Esophagus muscularis mucosa (tissue), 4 donors: ENCODE data around the gene IQCE. TPM values are rescaled to one million over a fixed set of nuclear protein-coding genes. Genes with fewer than 3 reads are reported as not detected.

Experiments
- DNase-seq: peaks from one replicate; pipeline ENCODE4 v3.0.0-alpha.2; 2017; ENCODE audit errors: extremely low spot score
- H3K27ac ChIP-seq, 4 donors: fragments of 200-600 bp; sonication (generic); replicated peaks in 1 of 4; 1 replicate in 3 of 4; 2 replicates in 1 of 4; pipeline ENCODE4 v1.5.1; 2016 to 2019; ENCODE audit warnings: mild to moderate bottlenecking in 1 of 4
- H3K27me3 ChIP-seq, 4 donors: fragments of 200-600 bp; sonication (generic); one replicate each; pipeline versions ENCODE4 v1.5.1 to v1.6.0; 2016 to 2019
- H3K36me3 ChIP-seq, 4 donors: fragments of 200-600 bp; sonication (generic); one replicate each; pipeline ENCODE4 v1.5.1; 2016 to 2019
- H3K4me1 ChIP-seq, 4 donors: fragments of 200-600 bp; sonication (generic); one replicate each; pipeline ENCODE4 v1.5.1; 2016 to 2019
- H3K4me3 ChIP-seq, 4 donors: fragments of 200-600 bp; sonication (generic); 1 replicate in 2 of 4; 2 replicates in 2 of 4; pipeline ENCODE4 v1.5.1; 2016 to 2019; ENCODE audit warnings: mild to moderate bottlenecking in 4 of 4, moderate library complexity in 1 of 4
- H3K9me3 ChIP-seq, 4 donors: fragments of 200-600 bp; sonication (generic); 1 replicate in 3 of 4; 2 replicates in 1 of 4; pipeline ENCODE4 v1.5.1; 2016 to 2019
- CTCF ChIP-seq, 3 experiments: fragments of 200-600 bp in 2 of 3; fragments of 450-650 bp in 1 of 3; sonication (generic) in 2 of 3; IDR thresholded peaks; one replicate each; pipeline ENCODE4 v1.5.1; 2017 to 2019; ENCODE audit warnings: antibody characterized with exemption in 3 of 3, mild to moderate bottlenecking in 2 of 3, moderate library complexity in 1 of 3
- EP300 ChIP-seq: sonication (generic); formaldehyde crosslinking; IDR thresholded peaks from one replicate; pipeline ENCODE4 v1.6.1; 2017; ENCODE audit warnings: antibody characterized with exemption
- POLR2A ChIP-seq: fragments of 450-650 bp; IDR thresholded peaks from one replicate; pipeline ENCODE4 v1.6.1; 2017; ENCODE audit warnings: antibody characterized with exemption, moderate library complexity, mild to moderate bottlenecking, low read depth
- POLR2AphosphoS5 ChIP-seq, 2 donors: sonication (generic); formaldehyde crosslinking; IDR thresholded peaks; one replicate each; pipeline ENCODE4 v1.6.1; 2017; ENCODE audit warnings: antibody characterized with exemption in 2 of 2
- WGBS: methylation state at CpG from one replicate; pipeline ENCODE4 v1.1.5; 2018; 5-methylcytosine and 5-hydroxymethylcytosine counted together
- intact Hi-C: fragments of 100-400 bp; cut with DNase I; formaldehyde crosslinking; loops from one replicate; pipeline ENCODE4 v1.15.1; 2023
- total RNA-seq, 4 donors: library from RNA; depleted of rRNA; stranded (reverse); fragments of >200 nt; gene quantifications; one replicate each; pipeline versions ENCODE4 v1.1.0 to v1.2.1, GENCODE V29; 2016

The IQCE gene
- total RNA-seq, 4 donors from 2014 or later, result 13.0 to 22.4 (median 18.0) TPM

DNA sequence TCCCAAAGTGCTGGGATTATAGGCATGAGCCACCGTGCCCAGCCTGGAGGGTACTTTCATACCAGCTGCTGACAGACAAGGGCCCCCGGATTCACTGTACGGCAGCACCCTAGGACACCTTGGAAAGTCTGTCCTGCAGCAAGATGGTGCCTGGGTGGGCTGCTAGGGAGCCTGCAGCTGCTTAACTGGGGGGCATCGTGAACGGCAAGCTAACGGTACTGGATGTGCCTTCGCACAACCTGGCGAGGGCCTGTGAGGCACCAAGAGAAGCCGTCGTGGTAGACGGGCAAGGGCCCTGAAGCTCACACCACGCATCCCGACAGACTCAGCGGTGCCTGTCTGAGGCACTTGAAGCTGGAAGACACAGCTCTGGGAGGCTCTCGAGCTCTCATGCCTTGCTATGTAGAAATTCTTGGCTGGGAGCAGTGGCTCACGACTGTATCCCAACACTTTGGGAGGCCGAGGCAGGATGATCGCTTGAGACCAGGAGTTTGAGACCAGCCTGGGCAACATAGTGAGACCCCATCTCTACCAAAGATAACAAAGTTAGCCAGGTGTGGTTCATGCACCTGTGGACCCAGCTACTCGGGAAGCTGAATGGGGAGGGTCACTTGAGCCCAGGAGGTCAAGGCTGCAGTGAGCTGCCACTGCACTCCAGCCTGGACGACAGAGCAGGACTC, 12.9 kb upstream of the IQCE start:
- no peaks in the 10 kb centered on the region for H3K4me1 ChIP-seq
- no peak overlapping the region for H3K4me3 ChIP-seq
- TF ChIP-seq POLR2A, result no peak
- no peak for TF ChIP-seq EP300
- TF ChIP-seq POLR2AphosphoS5 (IDR thresholded peaks at IDR 0.05), result no peak
- TF ChIP-seq CTCF (IDR thresholded peaks at IDR 0.05), result no peak
- WGBS, result 98% methylated on average over 4 of the region's 20 CpGs
- no peaks in the 10 kb centered on the region for H3K27me3 ChIP-seq
- peaks cover 45 to 97% (median 86%) of the 10 kb centered on the region in 4 donors for H3K36me3 ChIP-seq
- no peak overlapping the region for H3K27ac ChIP-seq
- intact Hi-C loops, result no loop called here
- H3K9me3 ChIP-seq, result no peaks in the 10 kb centered on the region
- DNase-seq, result no peak

- intact Hi-C loops, result no loop called here
- DNase-seq, result no peak
- Histone ChIP-seq H3K36me3 (peaks cover 36 to 92% (median 75%) of the 10 kb centered on the region in 4 donors), H3K27me3 (no peaks in the 10 kb centered on the region), H3K27ac (no peak overlapping the region), H3K4me3 (no peak overlapping the region), H3K4me1 (no peaks in the 10 kb centered on the region), H3K9me3 (no peaks in the 10 kb centered on the region)
- TF ChIP-seq POLR2AphosphoS5 (IDR thresholded peaks at IDR 0.05) (no peak), EP300 (no peak), CTCF (IDR thresholded peaks at IDR 0.05) (no peak), POLR2A (no peak)
- WGBS, result 90% methylated on average over 29 of the region's 31 CpGs
Observed at GRCh38 chr7:2546776-2547586, 11.8 kb upstream of the IQCE start.

DNA sequence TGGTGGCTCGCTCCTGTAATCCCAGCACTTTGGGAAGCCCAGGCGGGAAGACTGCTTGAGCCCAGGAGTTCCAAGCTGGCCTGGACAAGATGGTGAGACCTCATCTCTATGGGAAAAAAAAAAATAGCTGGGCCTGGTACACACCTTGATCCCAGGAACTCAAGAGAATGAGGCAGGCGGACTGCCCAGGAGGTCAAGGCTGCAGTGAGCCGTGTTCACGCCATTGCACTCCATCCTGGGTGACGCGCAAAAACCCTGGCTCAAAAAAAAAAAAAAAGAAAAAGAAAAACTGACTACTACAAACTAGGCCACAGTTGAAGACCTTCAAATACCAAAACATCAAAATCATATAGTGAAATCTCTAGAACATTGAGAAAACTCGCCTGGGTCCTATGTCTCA, 7.4 kb upstream of the IQCE start:
- H3K9me3 ChIP-seq, result no peaks in the 10 kb centered on the region
- no peak for DNase-seq
- no peak overlapping the region for H3K27ac ChIP-seq
- H3K4me3 ChIP-seq, result no peak overlapping the region
- no peaks in the 10 kb centered on the region for H3K27me3 ChIP-seq
- WGBS, result 94% methylated on average over 8 of the region's 8 CpGs
- H3K4me1 ChIP-seq, result peaks cover 23 to 35% (median 32%) of the 10 kb centered on the region in 4 donors
- intact Hi-C loops, result no loop called here
- TF ChIP-seq POLR2AphosphoS5 (IDR thresholded peaks at IDR 0.05), result no peak
- TF ChIP-seq POLR2A, result no peak
- TF ChIP-seq EP300, result no peak
- TF ChIP-seq CTCF (IDR thresholded peaks at IDR 0.05), result no peak
- peaks cover 14 to 56% (median 34%) of the 10 kb centered on the region in 4 donors for H3K36me3 ChIP-seq

DNA sequence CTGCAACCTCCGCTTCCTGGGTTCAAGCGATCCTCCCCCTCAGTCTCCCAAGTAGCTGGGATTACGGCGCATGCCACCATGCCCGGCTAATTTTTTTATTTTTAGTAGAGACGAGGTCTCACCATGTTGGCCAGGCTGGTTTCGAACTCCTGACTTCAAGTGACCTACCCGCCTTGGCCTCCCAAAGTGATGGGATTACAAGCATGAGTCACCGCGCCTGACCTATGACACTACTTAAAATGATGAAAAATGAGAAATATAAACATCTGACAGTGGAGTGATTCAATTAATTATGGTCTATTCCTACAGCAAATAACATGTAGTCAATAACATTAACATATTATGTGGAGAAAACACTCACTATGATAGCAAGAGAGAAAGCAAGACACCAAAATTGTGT, 5.7 kb upstream of the IQCE start:
- WGBS, result 95% methylated on average over 10 of the region's 10 CpGs
- H3K9me3 ChIP-seq, result no peaks in the 10 kb centered on the region
- H3K36me3 ChIP-seq, result peaks cover 0 to 39% (median 17%) of the 10 kb centered on the region in 4 donors
- no peak overlapping the region for H3K27ac ChIP-seq
- peaks cover 30 to 43% (median 36%) of the 10 kb centered on the region in 4 donors for H3K4me1 ChIP-seq
- no peak for TF ChIP-seq POLR2AphosphoS5 (IDR thresholded peaks at IDR 0.05)
- TF ChIP-seq CTCF (IDR thresholded peaks at IDR 0.05), result no peak
- TF ChIP-seq EP300, result no peak
- TF ChIP-seq POLR2A, result no peak
- H3K27me3 ChIP-seq, result no peaks in the 10 kb centered on the region
- intact Hi-C loops, result no loop called here
- no peak for DNase-seq
- no peak overlapping the region for H3K4me3 ChIP-seq
